HL-60 (cell line): Measurements from ENCODE around the gene WDR90.

Experiments
- DNase-seq, 2 experiments: peaks; one replicate each; pipeline ENCODE4 v3.0.0-alpha.2; 2010 to 2020; ENCODE audit warnings: low read depth in 1 of 2, low spot score in 1 of 2
- H3K27ac ChIP-seq: fragments of 250-450 bp; sonication (Bioruptor Pico); replicated peaks from 2 replicates; pipeline ENCODE4 v1.5.1; 2020; ENCODE audit warnings: mild to moderate bottlenecking, moderate library complexity
- H3K27me3 ChIP-seq: fragments of 250-450 bp; sonication (Bioruptor Pico); 2 replicates; pipeline ENCODE4 v1.5.1; 2021; ENCODE audit warnings: mild to moderate bottlenecking, moderate library complexity; ENCODE audit not compliant: insufficient read depth, poor library complexity, severe bottlenecking
- H3K4me3 ChIP-seq: replicated peaks from 2 replicates; pipeline ENCODE4 v1.5.1; 2011; ENCODE audit warnings: mild to moderate bottlenecking, control low read depth, low read length; ENCODE audit not compliant: insufficient read depth
- CTCF ChIP-seq: IDR thresholded peaks from one replicate; pipeline ENCODE4 v1.5.1; 2011; ENCODE audit warnings: low read length, control low read depth, inconsistent platforms; ENCODE audit not compliant: insufficient read depth
- GABPA ChIP-seq: IDR thresholded peaks from 2 replicates; pipeline ENCODE4 v1.6.1; 2012; ENCODE audit warnings: low read depth
- POLR2AphosphoS5 ChIP-seq: IDR thresholded peaks from 2 replicates; pipeline ENCODE4 v1.6.1; 2012; ENCODE audit warnings: low read depth
- SPI1 ChIP-seq: IDR thresholded peaks from 2 replicates; pipeline ENCODE4 v1.6.1; 2012; ENCODE audit warnings: low read depth, mild to moderate bottlenecking, borderline replicate concordance
- TF ChIP-seq, protein P1 (sequence below): IDR thresholded peaks from 2 replicates; pipeline ENCODE4 v1.6.1; 2012; ENCODE audit warnings: low read depth; ENCODE audit not compliant: insufficient replicate concordance

The WDR90 gene

GRCh38 chr16:668519-669171, 19.5 kb downstream of the WDR90 start:
- Histone ChIP-seq H3K4me3 (peak overlapping the region; percentile 97), H3K27me3 (no peaks in the 10 kb centered on the region), H3K27ac (peak overlapping the region; percentile 76)
- TF ChIP-seq, protein P1, sequence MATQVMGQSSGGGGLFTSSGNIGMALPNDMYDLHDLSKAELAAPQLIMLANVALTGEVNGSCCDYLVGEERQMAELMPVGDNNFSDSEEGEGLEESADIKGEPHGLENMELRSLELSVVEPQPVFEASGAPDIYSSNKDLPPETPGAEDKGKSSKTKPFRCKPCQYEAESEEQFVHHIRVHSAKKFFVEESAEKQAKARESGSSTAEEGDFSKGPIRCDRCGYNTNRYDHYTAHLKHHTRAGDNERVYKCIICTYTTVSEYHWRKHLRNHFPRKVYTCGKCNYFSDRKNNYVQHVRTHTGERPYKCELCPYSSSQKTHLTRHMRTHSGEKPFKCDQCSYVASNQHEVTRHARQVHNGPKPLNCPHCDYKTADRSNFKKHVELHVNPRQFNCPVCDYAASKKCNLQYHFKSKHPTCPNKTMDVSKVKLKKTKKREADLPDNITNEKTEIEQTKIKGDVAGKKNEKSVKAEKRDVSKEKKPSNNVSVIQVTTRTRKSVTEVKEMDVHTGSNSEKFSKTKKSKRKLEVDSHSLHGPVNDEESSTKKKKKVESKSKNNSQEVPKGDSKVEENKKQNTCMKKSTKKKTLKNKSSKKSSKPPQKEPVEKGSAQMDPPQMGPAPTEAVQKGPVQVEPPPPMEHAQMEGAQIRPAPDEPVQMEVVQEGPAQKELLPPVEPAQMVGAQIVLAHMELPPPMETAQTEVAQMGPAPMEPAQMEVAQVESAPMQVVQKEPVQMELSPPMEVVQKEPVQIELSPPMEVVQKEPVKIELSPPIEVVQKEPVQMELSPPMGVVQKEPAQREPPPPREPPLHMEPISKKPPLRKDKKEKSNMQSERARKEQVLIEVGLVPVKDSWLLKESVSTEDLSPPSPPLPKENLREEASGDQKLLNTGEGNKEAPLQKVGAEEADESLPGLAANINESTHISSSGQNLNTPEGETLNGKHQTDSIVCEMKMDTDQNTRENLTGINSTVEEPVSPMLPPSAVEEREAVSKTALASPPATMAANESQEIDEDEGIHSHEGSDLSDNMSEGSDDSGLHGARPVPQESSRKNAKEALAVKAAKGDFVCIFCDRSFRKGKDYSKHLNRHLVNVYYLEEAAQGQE = no peak
- TF ChIP-seq POLR2AphosphoS5 (no peak), CTCF (no peak), SPI1 (no peak), GABPA (no peak)
- DNase-seq = no peak

GRCh38 chr16:669666-670065, 20.5 kb downstream of the WDR90 start:
- TF ChIP-seq POLR2AphosphoS5 (no peak), CTCF (no peak), GABPA (no peak), SPI1 (no peak)
- TF ChIP-seq, protein P1 = no peak
- no peak for DNase-seq
- Histone ChIP-seq H3K27ac (no peak overlapping the region), H3K4me3 (no peak overlapping the region; the same call in 1 of the 2 replicates), H3K27me3 (no peaks in the 10 kb centered on the region)

DNA sequence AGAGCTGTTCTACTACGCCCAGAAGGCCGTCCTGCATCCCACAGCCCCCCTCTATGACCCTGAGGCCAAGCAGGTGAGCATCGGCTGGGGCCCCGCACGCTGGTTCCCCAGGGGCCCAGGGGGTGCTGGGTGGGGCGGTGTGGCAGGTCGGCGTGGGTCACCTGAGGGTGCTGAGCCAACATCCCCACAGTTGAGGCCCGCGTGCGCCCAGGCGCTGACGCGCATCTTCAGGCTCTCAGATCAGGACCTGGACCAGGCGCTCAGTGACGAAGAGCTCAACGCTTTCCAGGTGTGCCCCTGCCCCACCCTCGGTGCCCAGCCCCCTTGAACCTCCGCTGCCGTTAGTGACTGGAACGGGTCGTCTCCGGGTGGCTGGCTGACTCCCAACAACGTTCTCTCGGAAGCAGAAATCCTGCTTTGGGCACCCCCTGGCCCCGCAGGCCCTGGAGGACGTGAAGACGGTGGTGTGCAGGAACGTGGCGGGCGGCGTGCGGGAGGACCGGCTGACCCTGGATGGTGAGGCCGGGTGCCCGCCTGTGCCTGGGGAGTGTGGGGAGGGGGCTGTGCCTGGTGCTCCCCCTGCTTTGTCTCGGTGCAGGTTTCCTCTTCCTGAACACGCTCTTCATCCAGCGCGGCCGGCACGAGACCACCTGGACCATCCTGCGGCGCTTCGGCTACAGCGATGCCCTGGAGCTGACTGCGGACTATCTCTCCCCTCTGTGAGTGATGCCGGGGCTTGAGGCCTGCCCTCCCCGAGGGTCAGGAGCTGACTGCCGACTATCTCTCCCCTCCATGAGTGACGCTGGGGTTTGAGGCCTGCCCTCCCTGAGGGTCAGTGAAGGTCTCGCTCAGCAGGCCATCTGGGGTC, 21.6 kb downstream of the WDR90 start:
- Histone ChIP-seq H3K4me3 (no peak overlapping the region), H3K27me3 (no peaks in the 10 kb centered on the region), H3K27ac (no peak overlapping the region)
- DNase-seq = no peak
- TF ChIP-seq POLR2AphosphoS5 (no peak), SPI1 (no peak), CTCF (no peak), GABPA (no peak)
- TF ChIP-seq, protein P1 = no peak
